SK-N-SH (cell line): Measurements from ENCODE around the gene SH3PXD2A. TPM values are rescaled to one million over a fixed set of nuclear protein-coding genes. Genes with fewer than 3 reads are reported as not detected.
A peak's percentile ranks its signal among the peaks of the same experiment; 100 is the strongest.

ENCODE experiments used
- CTCF ChIA-PET: fragments of 300-600, 350-600 bp; formaldehyde crosslinking; extraction: SDS; loops from one replicate; lab custom pipeline; 2021; lab: Yijun Ruan, JAX
- POLR2A ChIA-PET: fragments of 350-600 bp; sonication (Branson Sonifier 250); formaldehyde crosslinking; extraction: SDS; loops from one replicate; lab custom pipeline; 2020; ENCODE audit warnings: antibody characterized with exemption, inconsistent platforms; lab: Yijun Ruan, JAX
- DNase-seq: peaks from one replicate; pipeline ENCODE4 v3.0.0; 2012
- H2AFZ ChIP-seq: fragments of 200-600 bp; sonication (generic); 2 replicates; pipeline ENCODE4 v1.8.1; 2016; ENCODE audit warnings: antibody characterized with exemption, mild to moderate bottlenecking, low read depth
- H3F3A ChIP-seq: fragments of 200-600 bp; sonication (generic); replicated peaks from 2 replicates; pipeline ENCODE3; 2016; ENCODE audit warnings: antibody characterized with exemption, mild to moderate bottlenecking; ENCODE audit not compliant: insufficient read depth
- H3K27ac ChIP-seq, 2 experiments: fragments of 200-500 bp in 1 of 2; fragments of 200-600 bp in 1 of 2; sonication (Bioruptor generic) in 1 of 2; sonication (generic), shearing (Covaris generic) in 1 of 2; 2 replicates each; pipeline versions ENCODE4 v1.5.1 to v1.6.1; 2014 to 2016; ENCODE audit warnings: low read depth in 2 of 2, inconsistent platforms in 1 of 2, low read length in 1 of 2, mild to moderate bottlenecking in 1 of 2, mixed read lengths in 1 of 2
- H3K27me3 ChIP-seq: fragments of 200-600 bp; sonication (generic), shearing (Covaris generic); 2 replicates; pipeline ENCODE4 v1.6.1; 2016; ENCODE audit warnings: mixed run types; ENCODE audit not compliant: insufficient read depth
- H3K36me3 ChIP-seq, 2 experiments: fragments of 200-500 bp in 1 of 2; fragments of 200-600 bp in 1 of 2; sonication (Bioruptor generic) in 1 of 2; sonication (generic) in 1 of 2; replicated peaks in 1 of 2; 2 replicates each; pipeline versions ENCODE3 to v1.5.1; 2014 to 2016; ENCODE audit warnings: low read length in 1 of 2, mild to moderate bottlenecking in 1 of 2; ENCODE audit not compliant: insufficient read depth in 2 of 2, control insufficient read depth in 1 of 2
- H3K4me1 ChIP-seq, 2 experiments: fragments of 200-500 bp in 1 of 2; fragments of 200-600 bp in 1 of 2; sonication (Bioruptor generic) in 1 of 2; sonication (generic), shearing (Covaris generic) in 1 of 2; 2 replicates each; pipeline versions ENCODE4 v1.5.1 to v1.6.1; 2014 to 2016; ENCODE audit warnings: low read depth in 1 of 2, low read length in 1 of 2, mixed run types in 1 of 2; ENCODE audit not compliant: insufficient read depth in 2 of 2, control insufficient read depth in 1 of 2
- H3K4me2 ChIP-seq: fragments of 200-600 bp; sonication (generic), shearing (Covaris generic); 2 replicates; pipeline ENCODE4 v1.6.1; 2017; ENCODE audit warnings: mixed run types
- H3K4me3 ChIP-seq, 2 experiments: fragments of 200-500 bp in 1 of 2; fragments of 200-600 bp in 1 of 2; sonication (Bioruptor generic) in 1 of 2; sonication (generic), shearing (Covaris generic) in 1 of 2; 2 replicates each; pipeline versions ENCODE4 v1.5.1 to v1.8.1; 2014 to 2016; ENCODE audit warnings: low read depth in 2 of 2, inconsistent platforms in 1 of 2, low read length in 1 of 2, mild to moderate bottlenecking in 1 of 2, mixed read lengths in 1 of 2, moderate library complexity in 1 of 2
- H3K79me2 ChIP-seq: fragments of 200-600 bp; sonication (generic); 2 replicates; pipeline ENCODE4 v1.8.1; 2017; ENCODE audit warnings: mild to moderate bottlenecking; ENCODE audit not compliant: insufficient read depth
- H3K9ac ChIP-seq: fragments of 200-600 bp; sonication (generic); 2 replicates; pipeline ENCODE4 v1.6.1; 2017; ENCODE audit warnings: mixed run types
- H3K9me2 ChIP-seq: fragments of 200-600 bp; sonication (generic); 2 replicates; pipeline ENCODE4 v1.6.1; 2017; ENCODE audit warnings: mixed run types
- H3K9me3 ChIP-seq: fragments of 200-600 bp; sonication (generic); 2 replicates; pipeline ENCODE4 v1.6.1; 2017; ENCODE audit warnings: mixed run types, mild to moderate bottlenecking, moderate library complexity
- H4K20me1 ChIP-seq: fragments of 200-600 bp; sonication (generic); 2 replicates; pipeline ENCODE4 v1.6.1; 2017; ENCODE audit warnings: mild to moderate bottlenecking, mixed run types; ENCODE audit not compliant: insufficient read depth
- GATA2 ChIP-seq: sonication (generic); formaldehyde crosslinking; IDR thresholded peaks from 2 replicates; pipeline ENCODE4 v1.5.0; 2020; ENCODE audit warnings: mild to moderate bottlenecking, missing genetic modification reagents
- JUND ChIP-seq: IDR thresholded peaks from 2 replicates; pipeline ENCODE4 v1.4.0; 2012
- RAD21 ChIP-seq: IDR thresholded peaks from 2 replicates; pipeline ENCODE4 v1.6.1; 2012; ENCODE audit warnings: mild to moderate bottlenecking, low read length
- RFX5 ChIP-seq: IDR thresholded peaks from 2 replicates; pipeline ENCODE4 v1.6.1; 2012; ENCODE audit warnings: mild to moderate bottlenecking, improper control_type of control experiment, low read length
- USF1 ChIP-seq: IDR thresholded peaks from 2 replicates; pipeline ENCODE4 v1.4.0; 2012; ENCODE audit warnings: low read depth, borderline replicate concordance
- ZBTB33 ChIP-seq: IDR thresholded peaks from 2 replicates; pipeline ENCODE4 v1.4.0; 2012; ENCODE audit warnings: low read depth, borderline replicate concordance
- WGBS: methylation state at CpG from one replicate; pipeline ENCODE4 v1.1.6; 2017; ENCODE audit warnings: low lambda C conversion rate; 5-methylcytosine and 5-hydroxymethylcytosine counted together
- polyA plus RNA-seq, 3 experiments: library from polyadenylated mRNA; depleted of rRNA; stranded (reverse); fragments of >200 nt; gene quantifications; 2 replicates each; pipeline ENCODE4 v1.2.3, GENCODE V29; 2012

SH3PXD2A gene
- polyA plus RNA-seq, 1 of the 3 experiments (the other 2 are of a cell fraction) = 2.5 TPM

- H2AFZ ChIP-seq = no peak overlapping the region
Measured at GRCh38 chr10:103568505-103568904, 286.9 kb downstream of the SH3PXD2A start.

GRCh38 chr10:103566536-103566935, 288.8 kb downstream of the SH3PXD2A start:
- H3K4me3 ChIP-seq = no peak overlapping the region
- no peaks in the 10 kb centered on the region for H3K9me3 ChIP-seq
- 13% methylated on average over 3 of the region's 3 CpGs for WGBS
- no peaks in the 10 kb centered on the region; the same call in 1 of the 2 replicates for H3K27me3 ChIP-seq
- DNase-seq = no peak
- no peak overlapping the region for H3K9ac ChIP-seq
- no peak overlapping the region for H3K27ac ChIP-seq
- no peak overlapping the region for H2AFZ ChIP-seq
- no peaks in the 10 kb centered on the region for H3K79me2 ChIP-seq
- no peak overlapping the region for H3K4me2 ChIP-seq
- no peaks in the 10 kb centered on the region for H3K36me3 ChIP-seq
- ChIA-PET POLR2A (no interaction called here), CTCF (interaction anchor here (1.6 to 3.3 kb wide), 3 partner anchors 81 to 167 kb away, joined by 6 to 20 read pairs (median 6); no protein-coding TSS in a partner anchor)
- no peaks in the 10 kb centered on the region for H3K9me2 ChIP-seq
- H4K20me1 ChIP-seq = no peaks in the 10 kb centered on the region
- H3K4me1 ChIP-seq = peaks cover 0 to 27% of the 10 kb centered on the region in 2 experiments; a peak in 1 of 4 replicates
- no peaks in the 10 kb centered on the region for H3F3A ChIP-seq
- TF ChIP-seq JUND (no peak), ZBTB33 (no peak), USF1 (no peak), RFX5 (no peak), RAD21 (no peak)

More at GRCh38 chr10:103568505-103568904, 286.9 kb downstream of the SH3PXD2A start:
- Histone ChIP-seq H3K79me2 (no peaks in the 10 kb centered on the region), H3K9ac (no peak overlapping the region), H3K36me3 (no peaks in the 10 kb centered on the region), H3K4me2 (no peak overlapping the region), H3K4me3 (no peak overlapping the region)
- WGBS = 67% methylated on average over 5 of the region's 5 CpGs
- TF ChIP-seq GATA2 (CRISPR knock-in tag) (peak; percentile 52; the same call in 1 of the 2 replicates), JUND (no peak)
- TF ChIP-seq, all 33 proteins: peak for 1
- H3K4me1 ChIP-seq = peaks cover 0 to 27% of the 10 kb centered on the region in 2 experiments; a peak in 1 of 4 replicates
- no peak for DNase-seq
- no peaks in the 10 kb centered on the region for H4K20me1 ChIP-seq
- H3F3A ChIP-seq = no peaks in the 10 kb centered on the region
- H3K9me2 ChIP-seq = no peaks in the 10 kb centered on the region
- H3K9me3 ChIP-seq = no peaks in the 10 kb centered on the region
- POLR2A ChIA-PET = no interaction called here
- CTCF ChIA-PET = interaction anchor here (1.0 to 2.1 kb wide), 4 partner anchors 24 to 280 kb away, joined by 3 to 6 read pairs (median 4); no protein-coding TSS in a partner anchor
- H3K27me3 ChIP-seq = no peaks in the 10 kb centered on the region; the same call in 1 of the 2 replicates
- no peak overlapping the region for H3K27ac ChIP-seq
